Activated CD8-positive, alpha-beta T cell treated with anti-CD3 and anti-CD28 coated beads for 36 hours (primary cell): ENCODE data around the gene CSF3. TPM values are rescaled to one million over a fixed set of nuclear protein-coding genes. Genes with fewer than 3 reads are reported as not detected.

Experiments used
- ATAC-seq: fragments of 200-7000 bp; cut with Tn5 transposase; one replicate; pipeline ENCODE4 v1.10.0; 2021; ENCODE audit warnings: mild to moderate bottlenecking, moderate library complexity
- CTCF ChIA-PET: fragments of 350-600 bp; sonication (Branson Sonifier 250); formaldehyde crosslinking; loops from one replicate; lab custom pipeline; 2021; ENCODE audit warnings: antibody characterized with exemption; lab: Charles Lee
- POLR2A ChIA-PET: fragments of 350-600 bp; sonication (Branson Sonifier 250); formaldehyde crosslinking; loops from one replicate; lab custom pipeline; 2021; ENCODE audit warnings: antibody characterized with exemption; lab: Charles Lee
- DNase-seq: peaks from one replicate; pipeline ENCODE4 v3.0.0-alpha.2; 2020
- H3K27ac Mint-ChIP-seq: one replicate; pipeline ENCODE4 v1.8.0; 2021; ENCODE audit warnings: mild to moderate bottlenecking, mixed read lengths
- H3K27me3 Mint-ChIP-seq: one replicate; pipeline ENCODE4 v1.8.0; 2021; ENCODE audit warnings: mixed read lengths
- H3K36me3 Mint-ChIP-seq: one replicate; pipeline ENCODE4 v1.8.0; 2021; ENCODE audit warnings: low read depth, mixed read lengths
- H3K4me1 Mint-ChIP-seq: one replicate; pipeline ENCODE4 v1.8.0; 2021; ENCODE audit warnings: low read depth, mixed read lengths
- H3K4me3 Mint-ChIP-seq: one replicate; pipeline ENCODE4 v1.8.0; 2021; ENCODE audit warnings: mild to moderate bottlenecking, moderate library complexity, mixed read lengths
- H3K9me3 Mint-ChIP-seq: one replicate; pipeline ENCODE4 v1.8.0; 2021; ENCODE audit warnings: mixed read lengths
- CTCF ChIP-seq: fragments of 200-600 bp; IDR thresholded peaks from one replicate; pipeline ENCODE4 v1.8.0; 2022; ENCODE audit warnings: antibody characterized with exemption, mild to moderate bottlenecking
- intact Hi-C: fragments of 100-400 bp; cut with micrococcal nuclease; formaldehyde crosslinking; loops from one replicate; pipeline ENCODE4 v1.10.0; 2022
- total RNA-seq, 2 experiments: library from RNA; stranded (reverse); gene quantifications; one replicate each; pipeline ENCODE4 v1.2.3, GENCODE V29; 2021

The CSF3 gene
- not detected for total RNA-seq

GRCh38 chr17:40015005-40015997, at the start of gene CSF3:
Gene CSF3 (plus strand): TSS chr17:40015440. CDS start chr17:40015475, 35 bp downstream.
- POLR2A ChIA-PET = interaction anchor here (3.0 kb wide), 1 partner anchor 11 kb away, joined by 15 read pairs; no protein-coding TSS in a partner anchor
- no peak for TF ChIP-seq CTCF
- intact Hi-C loops = no loop called here
- H3K27ac Mint-ChIP-seq = no peak within 1 kb of the TSS
- no peaks in the 10 kb centered on the region for H3K9me3 Mint-ChIP-seq
- peaks cover 4% of the 10 kb centered on the region for H3K36me3 Mint-ChIP-seq
- CTCF ChIA-PET = interaction anchor here (0.8 to 6.9 kb wide), 16 partner anchors 10 to 323 kb away, joined by 3 to 79 read pairs (median 6); partner anchors contain the start of gene MED24
- peaks cover 3% of the 10 kb centered on the region for H3K4me1 Mint-ChIP-seq
- DNase-seq (no peak), ATAC-seq (no peak)
- no peak within 1 kb of the TSS for H3K4me3 Mint-ChIP-seq
- H3K27me3 Mint-ChIP-seq = peaks cover 2% of the 10 kb centered on the region

GRCh38 chr17:39966771-39967170, 48.5 kb upstream of the CSF3 start:
- ChIA-PET POLR2A (no interaction called here), CTCF (interaction anchor here (2.4 kb wide), 1 partner anchor 13 kb away, joined by 9 read pairs; the partner anchor contains the start of gene PSMD3)
- no peaks in the 10 kb centered on the region for H3K9me3 Mint-ChIP-seq
- DNase-seq (no peak), ATAC-seq (no peak)
- no peak overlapping the region for H3K27ac Mint-ChIP-seq
- H3K4me1 Mint-ChIP-seq = peaks cover 19% of the 10 kb centered on the region
- intact Hi-C loops = no loop called here
- no peaks in the 10 kb centered on the region for H3K36me3 Mint-ChIP-seq
- TF ChIP-seq CTCF = no peak
- peaks cover 2% of the 10 kb centered on the region for H3K27me3 Mint-ChIP-seq
- H3K4me3 Mint-ChIP-seq = no peak overlapping the region

GRCh38 chr17:39968761-39969160, 46.5 kb upstream of the CSF3 start:
- ChIA-PET POLR2A (no interaction called here), CTCF (interaction anchor here (1.3 to 2.4 kb wide), 3 partner anchors 10 to 46 kb away, joined by 3 to 16 read pairs (median 5); partner anchors contain the start of gene PSMD3)
- Mint-ChIP-seq H3K4me1 (peaks cover 4% of the 10 kb centered on the region), H3K27me3 (peaks cover 2% of the 10 kb centered on the region), H3K27ac (no peak overlapping the region), H3K4me3 (no peak overlapping the region), H3K9me3 (no peaks in the 10 kb centered on the region), H3K36me3 (no peaks in the 10 kb centered on the region)
- TF ChIP-seq CTCF = no peak
- intact Hi-C loops = no loop called here
- ATAC-seq (no peak), DNase-seq (no peak)

GRCh38 chr17:39969375-39969774, 45.9 kb upstream of the CSF3 start:
- no peak overlapping the region for H3K27ac Mint-ChIP-seq
- POLR2A ChIA-PET = no interaction called here
- H3K4me1 Mint-ChIP-seq = no peaks in the 10 kb centered on the region
- H3K4me3 Mint-ChIP-seq = no peak overlapping the region
- H3K36me3 Mint-ChIP-seq = no peaks in the 10 kb centered on the region
- intact Hi-C loops = no loop called here
- no peak for TF ChIP-seq CTCF
- DNase-seq (no peak), ATAC-seq (no peak)
- H3K27me3 Mint-ChIP-seq = peaks cover 2% of the 10 kb centered on the region
- H3K9me3 Mint-ChIP-seq = no peaks in the 10 kb centered on the region
- CTCF ChIA-PET = interaction anchor here (1.0 to 2.4 kb wide), 4 partner anchors 11 to 117 kb away, joined by 3 to 16 read pairs (median 4); partner anchors contain the start of gene PSMD3
